Naive thymus-derived CD4-positive, alpha-beta T cell (primary cell): ENCODE measurements around the gene NRXN3. TPM values are rescaled to one million over a fixed set of nuclear protein-coding genes. Genes with fewer than 3 reads are reported as not detected.

Source experiments
- ATAC-seq: fragments of 150-1000 bp; cut with Tn5 transposase; 2 replicates; pipeline ENCODE4 v1.10.0; 2021; ENCODE audit warnings: mild to moderate bottlenecking, moderate library complexity
- CTCF ChIA-PET: fragments of 350-600 bp; sonication (Branson Sonifier 250); formaldehyde crosslinking; loops from one replicate; lab custom pipeline; 2021; ENCODE audit warnings: antibody characterized with exemption; lab: Charles Lee
- POLR2A ChIA-PET: fragments of 350-600 bp; sonication (Branson Sonifier 250); formaldehyde crosslinking; loops from one replicate; lab custom pipeline; 2021; ENCODE audit warnings: antibody characterized with exemption, inconsistent platforms; lab: Charles Lee
- DNase-seq, 9 donors: peaks; one replicate each; pipeline versions ENCODE4 v3.0.0 to v3.0.0-alpha.2; 2020 to 2022; ENCODE audit warnings: mixed read lengths in 1 of 9
- H3K27ac ChIP-seq: one replicate; pipeline ENCODE4 v1.7.0; 2013; ENCODE audit warnings: mild to moderate bottlenecking, low read depth, low read length, moderate library complexity
- H3K27me3 ChIP-seq, 2 donors: one replicate each; pipeline ENCODE4 v1.7.0; 2013; ENCODE audit warnings: low read length in 2 of 2, mild to moderate bottlenecking in 2 of 2, moderate library complexity in 2 of 2; ENCODE audit not compliant: control insufficient read depth in 2 of 2, insufficient read depth in 2 of 2
- H3K36me3 ChIP-seq, 3 experiments: 1 replicate in 2 of 3; 2 replicates in 1 of 3; pipeline ENCODE4 v1.7.0; 2013; ENCODE audit warnings: low read length in 3 of 3, mild to moderate bottlenecking in 3 of 3, moderate library complexity in 1 of 3; ENCODE audit not compliant: insufficient read depth in 3 of 3, control insufficient read depth in 2 of 3
- H3K4me1 ChIP-seq, 2 donors: one replicate each; pipeline ENCODE4 v1.7.0; 2013; ENCODE audit warnings: low read length in 2 of 2, mild to moderate bottlenecking in 2 of 2, moderate library complexity in 1 of 2; ENCODE audit not compliant: control insufficient read depth in 2 of 2, insufficient read depth in 2 of 2
- H3K4me3 ChIP-seq: 2 replicates; pipeline ENCODE4 v1.7.0; 2013; ENCODE audit warnings: mild to moderate bottlenecking, low read length
- H3K9me3 ChIP-seq, 3 experiments: 1 replicate in 2 of 3; 2 replicates in 1 of 3; pipeline ENCODE4 v1.7.0; 2013; ENCODE audit warnings: low read length in 3 of 3; ENCODE audit not compliant: control insufficient read depth in 2 of 3
- H3K27ac Mint-ChIP-seq, 9 donors: one replicate each; pipeline ENCODE4 v1.8.0; 2020 to 2022; ENCODE audit warnings: mixed read lengths in 9 of 9, mild to moderate bottlenecking in 8 of 9, moderate library complexity in 5 of 9, inconsistent platforms in 2 of 9
- H3K27me3 Mint-ChIP-seq, 5 donors: one replicate each; pipeline ENCODE4 v1.8.0; 2021 to 2022; ENCODE audit warnings: mixed read lengths in 5 of 5, mild to moderate bottlenecking in 1 of 5
- H3K36me3 Mint-ChIP-seq, 5 donors: one replicate each; pipeline ENCODE4 v1.8.0; 2020 to 2022; ENCODE audit warnings: mixed read lengths in 5 of 5, mild to moderate bottlenecking in 3 of 5, inconsistent platforms in 1 of 5
- H3K4me1 Mint-ChIP-seq, 7 donors: one replicate each; pipeline ENCODE4 v1.8.0; 2020 to 2022; ENCODE audit warnings: mixed read lengths in 7 of 7, mild to moderate bottlenecking in 3 of 7, inconsistent platforms in 1 of 7
- H3K4me3 Mint-ChIP-seq, 10 donors: one replicate each; pipeline ENCODE4 v1.8.0; 2020 to 2022; ENCODE audit warnings: mild to moderate bottlenecking in 10 of 10, mixed read lengths in 10 of 10, moderate library complexity in 6 of 10, inconsistent platforms in 2 of 10
- H3K9me3 Mint-ChIP-seq, 11 donors: one replicate each; pipeline ENCODE4 v1.8.0; 2020 to 2022; ENCODE audit warnings: mixed read lengths in 11 of 11, mild to moderate bottlenecking in 4 of 11, inconsistent platforms in 1 of 11, moderate library complexity in 1 of 11
- intact Hi-C, 2 donors: fragments of 100-400 bp; cut with micrococcal nuclease; formaldehyde crosslinking; loops; one replicate each; pipeline ENCODE4 v1.15.1; 2023
- polyA plus RNA-seq, 2 donors: library from polyadenylated mRNA; unstranded; fragments of 300-500 nt; fragmentation: Illumina TruSeq; gene quantifications; one replicate each; pipeline ENCODE4 v1.2.3, GENCODE V29; 2021
- total RNA-seq, 6 experiments: library from RNA in 5 of 6; stranded (reverse) in 5 of 6; gene quantifications; 1 replicate in 5 of 6; 2 replicates in 1 of 6; pipeline ENCODE4 v1.2.3 and lab custom pipeline; 2021 to 2026

The NRXN3 gene
- total and polyA plus RNA-seq, 7 experiments from 2014 or later = not detected

GRCh38 chr14:79483477-79484388 is 1313.6 kb downstream of the NRXN3 start:
- ATAC-seq (no peak), DNase-seq (no peak)
- Histone ChIP-seq H3K27ac (no peak overlapping the region), H3K4me3 (no peak overlapping the region), H3K27me3 (no peaks in the 10 kb centered on the region), H3K36me3 (no peaks in the 10 kb centered on the region), H3K4me1 (no peaks in the 10 kb centered on the region), H3K9me3 (no peaks in the 10 kb centered on the region)
- intact Hi-C loops = no loop called here
- no peak overlapping the region for H3K4me3 Mint-ChIP-seq
- no peaks in the 10 kb centered on the region for H3K27me3 Mint-ChIP-seq
- POLR2A ChIA-PET = no interaction called here
- H3K4me1 Mint-ChIP-seq = no peaks in the 10 kb centered on the region
- H3K36me3 Mint-ChIP-seq = no peaks in the 10 kb centered on the region
- CTCF ChIA-PET = no interaction called here
- H3K27ac Mint-ChIP-seq = no peak overlapping the region
- peaks cover 0 to 27% (median 5%) of the 10 kb centered on the region in 11 donors for H3K9me3 Mint-ChIP-seq

GRCh38 chr14:79487632-79488031 is 1317.5 kb downstream of the NRXN3 start:
- CTCF ChIA-PET = no interaction called here

GRCh38 chr14:79491161-79491560 is 1321.0 kb downstream of the NRXN3 start:
- H3K27ac Mint-ChIP-seq = no peak overlapping the region
- CTCF ChIA-PET = no interaction called here
- POLR2A ChIA-PET = no interaction called here

More at GRCh38 chr14:79487632-79488031, 1317.5 kb downstream of the NRXN3 start:
- DNase-seq = no peak
- H3K36me3 Mint-ChIP-seq = no peaks in the 10 kb centered on the region
- H3K27me3 Mint-ChIP-seq = no peaks in the 10 kb centered on the region
- H3K27ac ChIP-seq = no peak overlapping the region
- H3K9me3 Mint-ChIP-seq = peaks cover 0 to 24% (median 8%) of the 10 kb centered on the region in 11 donors
- H3K36me3 ChIP-seq = no peaks in the 10 kb centered on the region
- no peak overlapping the region for H3K27ac Mint-ChIP-seq
- H3K27me3 ChIP-seq = no peaks in the 10 kb centered on the region
- H3K4me3 ChIP-seq = no peak overlapping the region
- no peaks in the 10 kb centered on the region for H3K4me1 ChIP-seq
- H3K9me3 ChIP-seq = no peaks in the 10 kb centered on the region
- intact Hi-C loops = no loop called here
- no peak for ATAC-seq
- no peaks in the 10 kb centered on the region for H3K4me1 Mint-ChIP-seq
- POLR2A ChIA-PET = no interaction called here
- H3K4me3 Mint-ChIP-seq = no peak overlapping the region

GRCh38 chr14:79493081-79493645 is 1323.0 kb downstream of the NRXN3 start:
- Histone ChIP-seq H3K27me3 (no peaks in the 10 kb centered on the region), H3K27ac (no peak overlapping the region), H3K36me3 (no peaks in the 10 kb centered on the region), H3K9me3 (no peaks in the 10 kb centered on the region), H3K4me3 (no peak overlapping the region), H3K4me1 (no peaks in the 10 kb centered on the region)
- DNase-seq (no peak), ATAC-seq (no peak)
- no peak overlapping the region for H3K4me3 Mint-ChIP-seq
- H3K27ac Mint-ChIP-seq = no peak overlapping the region
- CTCF ChIA-PET = no interaction called here
- H3K9me3 Mint-ChIP-seq = peaks cover 0 to 30% (median 8%) of the 10 kb centered on the region in 11 donors
- H3K27me3 Mint-ChIP-seq = no peaks in the 10 kb centered on the region
- H3K4me1 Mint-ChIP-seq = no peaks in the 10 kb centered on the region
- intact Hi-C loops = no loop called here
- POLR2A ChIA-PET = no interaction called here
- H3K36me3 Mint-ChIP-seq = no peaks in the 10 kb centered on the region

More at GRCh38 chr14:79491161-79491560, 1321.0 kb downstream of the NRXN3 start:
- no peaks in the 10 kb centered on the region for H3K4me1 ChIP-seq
- ATAC-seq (no peak), DNase-seq (no peak)
- H3K4me3 Mint-ChIP-seq = no peak overlapping the region
- no peaks in the 10 kb centered on the region for H3K27me3 Mint-ChIP-seq
- intact Hi-C loops = no loop called here
- H3K36me3 ChIP-seq = no peaks in the 10 kb centered on the region
- H3K4me1 Mint-ChIP-seq = no peaks in the 10 kb centered on the region
- H3K36me3 Mint-ChIP-seq = no peaks in the 10 kb centered on the region
- H3K9me3 ChIP-seq = no peaks in the 10 kb centered on the region
- peaks cover 0 to 32% (median 6%) of the 10 kb centered on the region in 11 donors for H3K9me3 Mint-ChIP-seq
- no peak overlapping the region for H3K4me3 ChIP-seq
- no peak overlapping the region for H3K27ac ChIP-seq
- no peaks in the 10 kb centered on the region for H3K27me3 ChIP-seq

GRCh38 chr14:79496701-79497100 is 1326.5 kb downstream of the NRXN3 start:
- Mint-ChIP-seq H3K4me3 (no peak overlapping the region), H3K36me3 (no peaks in the 10 kb centered on the region), H3K4me1 (no peaks in the 10 kb centered on the region), H3K27ac (no peak overlapping the region), H3K27me3 (no peaks in the 10 kb centered on the region), H3K9me3 (peaks cover 0 to 12% (median 4%) of the 10 kb centered on the region in 11 donors)
- no peaks in the 10 kb centered on the region for H3K4me1 ChIP-seq
- ATAC-seq = no peak
- no peaks in the 10 kb centered on the region for H3K9me3 ChIP-seq
- H3K27ac ChIP-seq = no peak overlapping the region
- POLR2A ChIA-PET = no interaction called here
- intact Hi-C loops = no loop called here
- CTCF ChIA-PET = no interaction called here
- no peak for DNase-seq
- no peaks in the 10 kb centered on the region for H3K36me3 ChIP-seq
- no peak overlapping the region for H3K4me3 ChIP-seq
- H3K27me3 ChIP-seq = no peaks in the 10 kb centered on the region

GRCh38 chr14:79500489-79500888 is 1330.3 kb downstream of the NRXN3 start:
- Histone ChIP-seq H3K27ac (no peak overlapping the region), H3K4me1 (no peaks in the 10 kb centered on the region), H3K36me3 (no peaks in the 10 kb centered on the region), H3K27me3 (no peaks in the 10 kb centered on the region), H3K9me3 (no peaks in the 10 kb centered on the region), H3K4me3 (no peak overlapping the region)
- DNase-seq (no peak), ATAC-seq (no peak)
- Mint-ChIP-seq H3K4me3 (no peak overlapping the region), H3K9me3 (peaks cover 0 to 13% (median 3%) of the 10 kb centered on the region in 11 donors), H3K4me1 (no peaks in the 10 kb centered on the region), H3K27me3 (no peaks in the 10 kb centered on the region), H3K27ac (no peak overlapping the region), H3K36me3 (no peaks in the 10 kb centered on the region)
- CTCF ChIA-PET = no interaction called here
- intact Hi-C loops = no loop called here
- POLR2A ChIA-PET = no interaction called here
